IMR-90 (cell line): ENCODE measurements around the gene ARHGEF4. TPM values are rescaled to one million over a fixed set of nuclear protein-coding genes. Genes with fewer than 3 reads are reported as not detected.

Source experiments
- ATAC-seq: fragments of 200-7000 bp; cut with Tn5 transposase; 2 replicates; pipeline ENCODE4 v1.9.1; 2020; ENCODE audit warnings: low read depth, mild to moderate bottlenecking, moderate library complexity
- BruUV-seq: library from RNA; stranded (reverse); fragments of 400-500 nt; replicated peaks from 2 replicates; lab custom pipeline; 2021; lab: Mats Ljungman, UMichigan
- CTCF ChIA-PET: fragments of 300-600 bp; formaldehyde crosslinking; extraction: SDS; loops from one replicate; lab custom pipeline; 2021; ENCODE audit warnings: antibody characterized with exemption; lab: Yijun Ruan, JAX
- POLR2A ChIA-PET: fragments of 300-600 bp; sonication (Branson Sonifier 250); formaldehyde crosslinking; loops from one replicate; lab custom pipeline; 2022; ENCODE audit warnings: antibody characterized with exemption; ENCODE audit not compliant: unreplicated experiment; lab: Charles Lee
- DNase-seq: peaks from one replicate; pipeline ENCODE4 v3.0.0; 2013
- H2AFZ ChIP-seq: replicated peaks from 2 replicates; pipeline ENCODE3; 2013; ENCODE audit warnings: low read length, mild to moderate bottlenecking; ENCODE audit not compliant: poor library complexity
- H2AK5ac ChIP-seq: 2 replicates; pipeline ENCODE4 v1.6.1; 2013; ENCODE audit warnings: low read depth, low read length, inconsistent platforms
- H2AK9ac ChIP-seq: replicated peaks from 2 replicates; pipeline ENCODE3; 2013; ENCODE audit warnings: mild to moderate bottlenecking, low read depth, low read length, moderate library complexity; ENCODE audit not compliant: poor library complexity
- H2BK120ac ChIP-seq: 2 replicates; pipeline ENCODE4 v1.6.1; 2013; ENCODE audit warnings: low read depth, low read length, inconsistent platforms
- H2BK15ac ChIP-seq: 3 replicates; pipeline ENCODE4 v1.6.1; 2013; ENCODE audit warnings: low read depth, low read length, inconsistent platforms
- H2BK20ac ChIP-seq: 2 replicates; pipeline ENCODE4 v1.6.1; 2013; ENCODE audit warnings: low read depth, mild to moderate bottlenecking, inconsistent platforms, low read length, moderate library complexity
- H2BK5ac ChIP-seq: 2 replicates; pipeline ENCODE4 v1.6.1; 2013; ENCODE audit warnings: mild to moderate bottlenecking, low read depth, low read length, inconsistent platforms; ENCODE audit not compliant: poor library complexity, severe bottlenecking
- H3K14ac ChIP-seq: replicated peaks from 2 replicates; pipeline ENCODE4 v1.6.1; 2013; ENCODE audit warnings: low read depth, low read length, inconsistent platforms
- H3K18ac ChIP-seq: 2 replicates; pipeline ENCODE4 v1.6.1; 2013; ENCODE audit warnings: low read depth, low read length, control low read depth
- H3K23ac ChIP-seq: 2 replicates; pipeline ENCODE4 v1.6.1; 2013; ENCODE audit warnings: low read depth, low read length, inconsistent platforms
- H3K27ac ChIP-seq: 2 replicates; pipeline ENCODE4 v1.5.1; 2013; ENCODE audit warnings: mild to moderate bottlenecking, control low read depth, low read length; ENCODE audit not compliant: insufficient read depth
- H3K27me3 ChIP-seq: 2 replicates; pipeline ENCODE4 v1.6.1; 2013; ENCODE audit warnings: low read length; ENCODE audit not compliant: control insufficient read depth, insufficient read depth
- H3K36me3 ChIP-seq: 2 replicates; pipeline ENCODE4 v1.6.1; 2013; ENCODE audit warnings: low read length, mixed read lengths; ENCODE audit not compliant: control insufficient read depth, insufficient read depth
- H3K4ac ChIP-seq: 2 replicates; pipeline ENCODE4 v1.6.1; 2013; ENCODE audit warnings: low read depth, low read length, inconsistent platforms
- H3K4me1 ChIP-seq: 2 replicates; pipeline ENCODE4 v1.6.1; 2013; ENCODE audit warnings: low read length, mixed read lengths; ENCODE audit not compliant: control insufficient read depth, insufficient read depth
- H3K4me2 ChIP-seq: 2 replicates; pipeline ENCODE4 v1.6.1; 2013; ENCODE audit warnings: low read depth, mild to moderate bottlenecking, control low read depth, low read length, moderate library complexity
- H3K4me3 ChIP-seq: 2 replicates; pipeline ENCODE4 v1.5.1; 2013; ENCODE audit warnings: low read depth, mild to moderate bottlenecking, control low read depth, low read length, moderate library complexity; ENCODE audit not compliant: insufficient read depth
- H3K56ac ChIP-seq: 2 replicates; pipeline ENCODE4 v1.6.1; 2013; ENCODE audit warnings: low read length, inconsistent platforms; ENCODE audit not compliant: insufficient read depth; ENCODE audit errors: extremely low read depth
- H3K79me1 ChIP-seq, 2 experiments: 2 replicates each; pipeline ENCODE4 v1.6.1; 2013; ENCODE audit warnings: low read length in 2 of 2, inconsistent platforms in 1 of 2, low read depth in 1 of 2
- H3K9ac ChIP-seq: 2 replicates; pipeline ENCODE4 v1.6.1; 2013; ENCODE audit warnings: low read depth, low read length, control low read depth
- H3K9me1 ChIP-seq: 2 replicates; pipeline ENCODE4 v1.6.1; 2013; ENCODE audit warnings: low read length, inconsistent platforms; ENCODE audit not compliant: insufficient read depth
- H3K9me3 ChIP-seq: 2 replicates; pipeline ENCODE4 v1.6.1; 2013; ENCODE audit warnings: low read length; ENCODE audit not compliant: control insufficient read depth, insufficient read depth
- H4K20me1 ChIP-seq: 2 replicates; pipeline ENCODE4 v1.6.1; 2013; ENCODE audit warnings: low read length, inconsistent platforms; ENCODE audit not compliant: insufficient read depth
- H4K5ac ChIP-seq: 2 replicates; pipeline ENCODE4 v1.6.1; 2013; ENCODE audit warnings: mild to moderate bottlenecking, low read depth, low read length, control low read depth
- H4K8ac ChIP-seq, 2 experiments: 2 replicates each; pipeline ENCODE4 v1.6.1; 2013; ENCODE audit warnings: low read depth in 2 of 2, low read length in 2 of 2, control low read depth in 1 of 2, inconsistent platforms in 1 of 2
- H4K91ac ChIP-seq: 2 replicates; pipeline ENCODE4 v1.6.1; 2013; ENCODE audit warnings: low read depth, low read length, inconsistent platforms; ENCODE audit not compliant: insufficient read depth
- CHD1 ChIP-seq: IDR thresholded peaks from 2 replicates; pipeline ENCODE4 v1.6.1; 2012; ENCODE audit warnings: low read depth, low read length, improper control_type of control experiment
- FOS ChIP-seq: fragments of 150-350 bp; IDR thresholded peaks from 2 replicates; pipeline ENCODE4 v1.6.1; 2016; ENCODE audit warnings: low read depth, low read length
- MAFK ChIP-seq: IDR thresholded peaks from 2 replicates; pipeline ENCODE4 v1.6.1; 2012; ENCODE audit warnings: low read depth, low read length, improper control_type of control experiment
- POLR2A ChIP-seq: IDR thresholded peaks from 2 replicates; pipeline ENCODE4 v1.6.1; 2012; ENCODE audit warnings: mild to moderate bottlenecking, low read depth, low read length
- RCOR1 ChIP-seq: IDR thresholded peaks from 2 replicates; pipeline ENCODE4 v1.6.1; 2012; ENCODE audit warnings: mild to moderate bottlenecking, low read length, improper control_type of control experiment; ENCODE audit not compliant: insufficient replicate concordance
- SMC3 ChIP-seq: fragments of 150-350 bp; IDR thresholded peaks from 2 replicates; pipeline ENCODE4 v1.6.1; 2016; ENCODE audit warnings: low read depth, mild to moderate bottlenecking, antibody characterized with exemption, low read length, moderate library complexity
- USF2 ChIP-seq: fragments of 150-350 bp; IDR thresholded peaks from 2 replicates; pipeline ENCODE4 v1.6.1; 2017; ENCODE audit warnings: mild to moderate bottlenecking, antibody characterized with exemption, low read length, low read depth
- WGBS, 2 experiments: methylation state at CpG; one replicate each; pipeline versions ENCODE4 v1.1.5 to v1.1.7; 2013; ENCODE audit warnings: missing lambda C conversion rate in 2 of 2; ENCODE audit not compliant: insufficient read length in 1 of 2; ENCODE audit errors: extremely low coverage in 2 of 2; 5-methylcytosine and 5-hydroxymethylcytosine counted together
- dilution Hi-C: fragments of 300-500 bp; cut with HindIII; formaldehyde crosslinking; loops from one replicate; pipeline ENCODE4 v1.14.3; 2018; ENCODE audit warnings: low sequenced_read_pairs; ENCODE audit not compliant: unreplicated experiment
- in situ Hi-C: fragments of 300-500 bp; cut with MboI; formaldehyde crosslinking; loops from 3 replicates; pipeline ENCODE4 v1.14.3; 2019; ENCODE audit warnings: low sequenced_read_pairs, inconsistent platforms, mixed read lengths
- intact Hi-C: fragments of 100-400 bp; cut with micrococcal nuclease; formaldehyde crosslinking; loops from 2 replicates; pipeline ENCODE4 v1.10.0; 2022
- polyA plus RNA-seq, 3 experiments: library from polyadenylated mRNA; depleted of rRNA; stranded (reverse); fragments of >200 nt; gene quantifications; 2 replicates each; pipeline ENCODE4 v1.2.3, GENCODE V29; 2012; ENCODE audit warnings: low replicate concordance in 1 of 3
- total RNA-seq: library from RNA; depleted of rRNA; stranded (reverse); fragments of >200 nt; gene quantifications from 2 replicates; pipeline ENCODE4 v1.2.3, GENCODE V29; 2012

The ARHGEF4 gene
- total and polyA plus RNA-seq, 2 of the 4 experiments (the other 2 are of a cell fraction): 2.7 to 5.0 TPM

DNA sequence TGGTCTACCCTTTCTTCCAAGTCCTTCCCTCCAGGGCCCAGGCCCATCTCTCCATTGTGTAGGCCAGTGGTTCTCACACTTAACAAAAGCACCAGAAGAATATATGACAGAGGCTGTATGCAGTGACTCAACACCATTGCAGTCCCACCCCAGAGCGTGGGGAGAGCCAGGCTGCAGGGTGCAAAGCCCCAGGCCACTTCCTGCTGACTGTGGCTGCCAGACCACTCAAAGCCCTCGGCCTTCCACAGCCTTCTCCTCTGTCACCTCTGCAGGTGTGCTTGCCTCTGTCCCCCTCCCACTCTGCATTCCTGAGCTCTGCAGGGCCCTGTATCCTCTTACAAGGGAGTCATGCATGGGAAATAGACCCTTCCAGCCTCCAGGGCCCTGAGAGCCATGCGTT lies 40.4 kb upstream of the ARHGEF4 start:
- BruUV-seq: no TSS peak
- H4K5ac ChIP-seq: no peak overlapping the region
- no peak overlapping the region for H2AFZ ChIP-seq
- H3K18ac ChIP-seq: no peak overlapping the region
- H2AK9ac ChIP-seq: peak overlapping the region; percentile 12
- no peak overlapping the region for H3K14ac ChIP-seq
- ChIA-PET POLR2A (no interaction called here), CTCF (interaction anchor here (0.6 kb wide), 1 partner anchor 92 kb away, joined by 4 read pairs; no protein-coding TSS in a partner anchor)
- in situ Hi-C loops: no loop called here
- no peaks in the 10 kb centered on the region for H3K4me1 ChIP-seq
- H2BK15ac ChIP-seq: no peak overlapping the region
- TF ChIP-seq CHD1 (no peak), POLR2A (no peak), FOS (no peak), MAFK (no peak), USF2 (no peak), SMC3 (no peak), RCOR1 (no peak)
- dilution Hi-C loops: no loop called here
- H3K56ac ChIP-seq: no peak overlapping the region
- no CpG with 5 or more reads among the region's 3 CpGs for WGBS, 2 experiments
- no peaks in the 10 kb centered on the region for H3K9me3 ChIP-seq
- no peak for ATAC-seq
- no peaks in the 10 kb centered on the region for H4K20me1 ChIP-seq
- no peak overlapping the region for H2BK120ac ChIP-seq
- H3K27ac ChIP-seq: no peak overlapping the region
- H3K9me1 ChIP-seq: no peaks in the 10 kb centered on the region
- H3K4me3 ChIP-seq: no peak overlapping the region
- H3K4ac ChIP-seq: no peak overlapping the region
- H3K79me1 ChIP-seq: no peaks in the 10 kb centered on the region
- no peak overlapping the region for H4K8ac ChIP-seq
- no peak overlapping the region for H2BK5ac ChIP-seq
- H2BK20ac ChIP-seq: no peak overlapping the region
- no peak overlapping the region for H3K23ac ChIP-seq
- no peak for DNase-seq
- H3K27me3 ChIP-seq: no peaks in the 10 kb centered on the region; the same call in 1 of the 2 replicates
- no peak overlapping the region for H4K91ac ChIP-seq
- no peak overlapping the region for H3K9ac ChIP-seq
- H3K36me3 ChIP-seq: no peaks in the 10 kb centered on the region
- H3K4me2 ChIP-seq: no peak overlapping the region
- intact Hi-C loops: loop anchor here (5.0 to 10.0 kb wide), 3 partner anchors 299 to 539 kb away; partner anchors contain the start of gene FAM168B
- H2AK5ac ChIP-seq: no peak overlapping the region
